K562 (cell line): Measurements from ENCODE around the gene SELENOW.

Experiments used
- CTCF ChIP-seq, 3 experiments: IDR thresholded peaks in 2 of 3; conservative IDR thresholded peaks in 1 of 3; 2 replicates each; pipeline ENCODE4 v1.5.1; 2011 to 2012; ENCODE audit warnings: low read length in 3 of 3, mild to moderate bottlenecking in 3 of 3, control low read depth in 2 of 3, improper control_type of control experiment in 1 of 3, inconsistent platforms in 1 of 3, low read depth in 1 of 3, mixed read lengths in 1 of 3, moderate library complexity in 1 of 3; ENCODE audit not compliant: insufficient read depth in 2 of 3
- MAZ ChIP-seq, 2 experiments: fragments of 450-650 bp in 1 of 2; sonication (generic) in 1 of 2; formaldehyde crosslinking; IDR thresholded peaks in 1 of 2; conservative IDR thresholded peaks in 1 of 2; 2 replicates each; pipeline versions ENCODE4 v1.4.0 to v1.5.0; 2020; ENCODE audit warnings: mild to moderate bottlenecking in 1 of 2, missing genetic modification reagents in 1 of 2
- MXI1 ChIP-seq: IDR thresholded peaks from 2 replicates; pipeline ENCODE4 v1.6.1; 2011; ENCODE audit warnings: low read depth, mild to moderate bottlenecking, improper control_type of control experiment, low read length
- POLR2A ChIP-seq: fragments of 450-650 bp; conservative IDR thresholded peaks from 2 replicates; pipeline ENCODE4 v1.6.1; 2016
- SMARCB1 ChIP-seq: IDR thresholded peaks from 2 replicates; pipeline ENCODE4 v1.6.1; 2011; ENCODE audit warnings: improper control_type of control experiment, low read depth; ENCODE audit not compliant: insufficient read length

GRCh38 chr19:47745010-47745901, 33.2 kb upstream of the SELENOW start, which contains the start of gene NOP53:
- TF ChIP-seq MXI1 (no peak), CTCF (IDR thresholded peaks at IDR 0.05 in 2 of 3, conservative IDR thresholded peaks at IDR 0.05 in 1 of 3; ENCODE audit: insufficient read depth in 2 of 3, low read depth in 1 of 3, low read length in 3 of 3) (no peak), MAZ (CRISPR knock-in tag; conservative IDR thresholded peaks at IDR 0.05 in 1 of 2, IDR thresholded peaks at IDR 0.05 in 1 of 2) (peak; percentile 58 to 64; a peak in 2 of 4 replicates), POLR2A (peak; percentile 99), SMARCB1 (no peak)
